GM12892 (cell line): ENCODE measurements around the gene LRIT1.

Experiments used
- DNase-seq: peaks from one replicate; pipeline ENCODE4 v3.0.0; 2011; ENCODE audit not compliant: insufficient read length
- FAIRE-seq: peaks from 2 replicates; lab custom pipeline; 2011; peaks lifted over from hg19 to GRCh38; lab: Jason Lieb, UNC
- POLR2A ChIP-seq: IDR thresholded peaks from 2 replicates; pipeline ENCODE4 v1.6.1; 2011; ENCODE audit warnings: low read depth, low read length, control low read depth
- POLR2AphosphoS5 ChIP-seq: IDR thresholded peaks from 2 replicates; pipeline ENCODE4 v1.6.1; 2011; ENCODE audit warnings: low read depth, low read length, control low read depth
- TAF1 ChIP-seq: IDR thresholded peaks from 2 replicates; pipeline ENCODE4 v1.6.1; 2011; ENCODE audit warnings: low read depth, mild to moderate bottlenecking, control low read depth, low read length, borderline replicate concordance

Gene LRIT1

DNA sequence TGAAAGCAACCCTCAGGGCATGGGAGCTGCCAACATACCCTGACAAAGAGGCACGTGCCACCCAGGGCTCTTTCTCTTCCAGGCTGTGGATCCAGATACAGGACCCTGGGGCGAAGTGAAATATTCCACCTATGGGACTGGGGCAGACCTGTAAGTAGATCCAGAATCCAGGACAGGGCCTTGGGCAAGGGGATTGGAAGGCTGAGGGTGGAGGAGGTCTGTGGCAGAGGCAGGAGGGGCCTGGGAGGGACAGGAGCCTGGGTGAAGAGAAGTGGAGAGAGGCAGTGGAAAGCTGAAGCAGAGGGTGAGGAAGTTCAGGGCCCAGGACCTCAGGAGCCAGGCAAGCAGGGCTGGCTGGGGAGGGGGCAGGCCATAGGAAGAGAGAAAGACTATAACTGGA lies 29.8 kb downstream of the LRIT1 start:
- TF ChIP-seq TAF1 (no peak), POLR2AphosphoS5 (no peak), POLR2A (no peak)
- no peak for FAIRE-seq

DNA sequence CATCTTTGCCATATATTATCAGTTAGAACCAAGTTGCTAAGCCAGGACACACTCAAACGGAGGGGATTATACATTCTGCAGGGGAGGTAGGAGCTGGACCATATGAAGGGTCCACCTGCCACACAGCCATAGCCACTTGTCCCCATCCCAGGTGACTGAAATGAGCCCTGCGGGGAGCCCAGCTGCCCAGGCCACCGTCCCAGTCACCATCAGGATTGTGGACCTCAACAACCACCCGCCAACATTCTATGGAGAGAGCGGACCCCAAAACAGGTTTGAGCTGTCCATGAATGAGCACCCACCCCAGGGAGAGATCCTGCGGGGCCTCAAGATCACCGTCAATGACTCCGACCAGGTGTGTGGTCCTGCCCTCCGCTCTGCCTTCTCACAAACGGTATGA lies 33.3 kb downstream of the LRIT1 start:
- no peak for DNase-seq
- TF ChIP-seq POLR2AphosphoS5 (no peak), TAF1 (no peak), POLR2A (no peak)
- FAIRE-seq = no peak

More for the DNA sequence above, 29.8 kb downstream of the LRIT1 start:
- no peak for DNase-seq

DNA sequence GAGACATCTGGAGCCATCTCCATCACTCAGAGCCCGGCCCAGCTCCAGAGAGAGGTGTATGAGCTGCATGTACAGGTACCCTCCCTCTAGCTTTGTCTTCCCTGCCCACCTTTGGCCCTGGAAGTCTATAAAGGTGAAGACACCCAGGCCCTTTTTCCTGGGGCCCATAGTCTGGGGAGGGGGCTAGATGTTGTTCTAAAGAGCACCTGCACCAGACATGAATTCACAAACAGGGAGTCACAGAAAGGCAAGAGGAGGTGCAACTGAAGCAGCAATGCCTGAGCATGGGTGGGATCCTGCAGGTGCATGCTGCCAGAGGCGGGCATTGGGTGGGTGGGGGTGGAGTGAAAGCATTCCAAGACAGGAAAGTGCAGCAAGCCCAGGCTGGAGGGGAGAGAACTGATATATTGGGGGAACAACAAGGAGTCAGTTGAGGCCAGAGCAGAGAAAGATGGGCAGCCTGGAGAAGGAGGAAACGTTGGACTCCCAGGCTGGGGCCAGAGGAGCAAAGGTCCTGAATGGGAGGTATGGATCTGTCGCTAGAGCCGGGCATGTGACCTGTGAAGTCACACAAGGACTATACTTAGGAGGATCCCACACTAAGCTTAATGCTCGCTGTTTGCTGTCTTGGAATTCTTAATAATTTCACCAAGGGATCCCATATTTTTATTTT lies 35.4 kb downstream of the LRIT1 start:
- DNase-seq (no peak), FAIRE-seq (no peak)
- TF ChIP-seq POLR2A (no peak), POLR2AphosphoS5 (no peak), TAF1 (no peak)

DNA sequence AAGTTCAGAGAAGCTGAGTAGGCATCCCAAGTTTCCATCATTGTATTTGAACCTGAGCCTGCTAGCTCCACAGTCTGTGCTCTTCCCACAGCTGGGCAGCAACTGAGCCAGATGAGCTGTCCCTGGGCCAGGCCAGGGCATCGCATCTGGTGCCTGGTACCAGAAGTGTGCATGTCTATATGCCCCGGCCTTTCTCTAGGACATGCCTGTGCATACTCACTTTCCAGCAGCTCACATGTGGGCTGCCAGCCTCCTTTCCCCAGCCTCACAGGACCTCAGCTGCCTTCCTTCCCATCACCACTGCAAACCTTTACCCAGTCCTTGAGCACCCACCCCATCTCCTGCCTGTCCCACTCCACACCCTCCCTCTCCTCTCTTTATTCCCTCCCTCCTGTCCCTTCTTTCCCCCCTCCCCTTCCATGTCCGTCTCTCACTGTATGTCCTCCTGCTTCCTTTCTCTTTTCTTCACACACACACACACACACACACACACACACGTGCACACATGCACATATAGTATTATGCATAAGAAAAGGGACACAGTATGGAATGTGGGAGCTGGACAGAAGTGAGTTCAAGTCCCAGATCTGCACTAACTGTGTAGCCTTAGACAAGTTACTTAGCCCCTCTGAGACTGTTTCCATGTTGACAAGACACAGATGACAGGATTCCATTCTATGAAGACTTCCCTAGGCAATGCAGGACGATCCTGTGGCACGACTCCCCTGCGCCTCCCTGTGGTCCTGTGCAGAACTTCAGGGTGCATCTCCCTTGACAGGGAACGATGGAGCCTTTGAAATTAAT lies 36.1 kb downstream of the LRIT1 start:
- DNase-seq = peak; percentile 50
- peak; percentile 89 for FAIRE-seq
- no peak for TF ChIP-seq POLR2A
- TF ChIP-seq POLR2AphosphoS5 = no peak
- no peak for TF ChIP-seq TAF1

GRCh38 chr10:84204610-84205009 lies 36.7 kb downstream of the LRIT1 start:
- FAIRE-seq (no peak), DNase-seq (no peak)
- TF ChIP-seq TAF1 (no peak), POLR2AphosphoS5 (no peak), POLR2A (no peak)

DNA sequence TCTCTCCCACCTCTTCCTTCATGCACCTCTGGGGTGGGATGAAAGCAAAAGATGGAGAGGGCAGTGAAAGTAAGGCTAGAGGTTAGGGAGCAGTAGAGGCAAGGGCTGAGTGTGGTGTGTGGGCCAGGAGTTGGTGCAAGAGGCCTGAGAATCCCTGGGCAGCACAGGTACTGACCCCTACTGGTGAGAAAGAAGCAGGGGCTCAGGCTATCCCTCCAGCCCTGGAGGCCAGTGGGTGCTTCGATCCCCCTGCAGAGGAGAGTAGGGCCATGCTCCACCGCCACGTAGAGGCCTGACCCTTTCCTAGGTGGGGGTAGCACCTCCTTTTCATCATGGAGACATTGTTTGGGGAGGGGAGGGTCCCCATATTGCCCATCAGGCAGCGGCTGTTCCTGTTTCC lies 37.2 kb downstream of the LRIT1 start:
- no peak for TF ChIP-seq TAF1
- TF ChIP-seq POLR2A = no peak
- no peak for TF ChIP-seq POLR2AphosphoS5
- DNase-seq = peak; percentile 59
- peak; percentile 51 for FAIRE-seq

GRCh38 chr10:84202349-84202748 lies 39.0 kb downstream of the LRIT1 start:
- FAIRE-seq = no peak
- DNase-seq = no peak
- TF ChIP-seq POLR2A (no peak), TAF1 (no peak), POLR2AphosphoS5 (no peak)

DNA sequence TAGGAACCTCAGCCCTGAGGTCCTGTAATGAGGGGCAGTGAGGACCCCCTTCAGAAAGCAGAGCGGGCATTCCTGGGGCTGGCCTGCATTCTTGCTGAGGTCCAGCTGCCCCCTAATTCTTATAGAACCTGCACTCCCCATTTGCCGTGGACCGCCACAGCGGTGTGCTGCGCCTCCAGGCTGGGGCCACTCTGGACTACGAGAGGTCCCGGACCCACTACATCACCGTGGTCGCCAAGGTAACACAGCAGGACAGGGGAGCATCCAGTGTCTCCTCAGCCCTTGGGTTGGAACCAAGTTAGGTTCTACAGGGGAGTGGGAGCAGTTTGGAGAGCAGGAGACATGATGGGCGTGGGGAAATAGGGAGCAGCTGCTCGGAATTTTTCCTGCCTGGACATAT lies 39.7 kb downstream of the LRIT1 start:
- no peak for FAIRE-seq
- no peak for DNase-seq
- TF ChIP-seq TAF1 = no peak

DNA sequence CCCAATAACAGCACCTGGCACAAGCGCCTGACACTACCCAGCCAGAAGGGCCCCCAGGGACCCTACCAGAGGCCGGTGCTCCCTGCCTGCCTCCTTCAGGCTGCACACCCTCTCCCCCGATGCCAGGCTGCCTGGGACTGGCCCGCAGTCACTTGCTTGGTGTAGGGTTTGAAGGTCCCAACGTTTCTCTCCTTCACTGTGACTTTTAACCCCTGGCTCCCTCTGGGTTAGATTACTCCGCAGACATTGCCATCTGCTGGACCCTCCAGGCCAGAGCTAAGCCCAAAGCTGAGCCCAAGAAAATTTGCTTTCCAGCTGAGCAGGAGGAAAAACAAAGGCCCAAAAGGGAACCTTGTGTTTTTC lies 40.1 kb downstream of the LRIT1 start:
- DNase-seq (no peak), FAIRE-seq (no peak)
- TF ChIP-seq POLR2AphosphoS5 (no peak), TAF1 (no peak)

DNA sequence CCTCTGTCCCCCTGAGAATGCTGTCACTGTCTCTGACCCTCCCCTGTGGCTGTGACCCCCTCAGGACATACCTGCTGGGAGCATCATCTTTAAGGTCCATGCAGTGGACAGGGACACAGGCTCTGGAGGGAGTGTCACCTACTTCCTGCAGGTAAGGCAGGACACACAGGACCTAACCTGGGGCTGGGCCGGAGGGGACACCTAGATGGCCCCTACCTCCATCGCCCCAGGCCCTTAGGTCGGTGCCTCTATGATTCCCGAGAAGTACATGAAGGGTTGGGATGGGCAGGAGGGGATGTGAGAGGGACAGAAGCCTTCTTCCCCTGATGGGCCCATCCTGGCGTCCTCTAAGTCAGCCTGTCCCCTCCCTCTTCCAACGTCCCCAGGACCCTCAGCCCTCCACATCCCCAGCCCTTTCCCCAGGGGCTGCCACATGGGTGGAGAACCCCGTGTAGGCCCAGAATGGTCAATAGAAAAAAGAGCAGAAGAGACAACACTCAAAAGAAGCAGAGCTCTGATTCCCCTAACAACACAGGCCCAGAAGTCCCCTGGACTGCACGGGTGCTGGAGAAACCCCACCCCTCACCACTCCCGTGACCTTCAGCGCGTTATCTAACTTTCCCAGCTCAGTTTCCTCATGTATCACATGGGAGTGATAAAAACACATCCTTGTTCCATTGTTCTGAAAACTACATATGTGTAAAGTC lies 40.7 kb downstream of the LRIT1 start:
- TF ChIP-seq POLR2A (no peak), TAF1 (no peak), POLR2AphosphoS5 (no peak)
- DNase-seq = no peak
- peak; percentile 17 for FAIRE-seq

DNA sequence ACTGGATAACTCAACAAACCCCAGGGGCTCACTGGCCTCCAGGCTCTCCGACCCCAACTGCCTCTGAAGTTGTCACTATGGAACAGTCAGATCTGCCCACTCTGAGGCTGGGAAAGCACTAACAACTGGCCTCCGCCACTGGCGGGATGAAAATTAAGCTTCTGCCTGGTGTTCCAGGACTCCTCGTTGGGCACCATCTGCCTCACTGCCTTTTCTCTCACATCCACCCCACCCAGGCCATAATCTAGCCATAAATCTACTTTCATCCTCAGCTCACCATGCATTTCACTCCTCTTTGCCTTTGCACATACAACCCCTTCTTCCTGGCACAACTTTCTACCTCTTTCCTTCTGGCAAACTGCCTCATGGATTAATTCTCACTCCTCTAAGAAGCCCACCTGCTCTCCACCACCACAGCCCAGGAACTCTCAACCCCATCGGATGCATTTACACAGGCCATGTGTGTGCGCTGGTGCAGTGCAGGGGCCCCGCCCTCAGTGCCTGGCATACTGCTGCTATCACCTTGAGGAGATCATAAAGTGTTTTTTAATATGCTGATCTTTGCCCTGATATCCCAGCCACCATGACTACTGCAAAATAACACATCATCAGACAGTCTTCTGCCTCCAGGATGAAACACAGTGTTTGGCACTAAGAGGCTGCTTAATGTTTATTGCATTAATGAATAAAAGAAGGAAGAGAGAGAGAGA lies 43.0 kb downstream of the LRIT1 start:
- FAIRE-seq (no peak), DNase-seq (no peak)
- TF ChIP-seq TAF1 (no peak), POLR2AphosphoS5 (no peak), POLR2A (no peak)
